Prostate gland (tissue), 2 donors: ENCODE results near the gene TCF7L1. TPM values are rescaled to one million over a fixed set of nuclear protein-coding genes. Genes with fewer than 3 reads are reported as not detected.

Source experiments
- DNase-seq: peaks from one replicate; pipeline ENCODE4 v3.0.0-alpha.2; 2019; ENCODE audit warnings: low spot score
- H3K27ac ChIP-seq, 2 donors: fragments of 200-600 bp; sonication (generic); 2 replicates each; pipeline ENCODE4 v1.5.1; 2017 to 2019
- H3K27me3 ChIP-seq: fragments of 200-600 bp; sonication (generic); replicated peaks from 2 replicates; pipeline ENCODE4 v1.5.1; 2019; ENCODE audit not compliant: insufficient read depth
- H3K36me3 ChIP-seq, 2 donors: fragments of 200-600 bp; sonication (generic); 1 replicate in 1 of 2; 2 replicates in 1 of 2; pipeline versions ENCODE4 v1.5.1 to v1.8.1; 2017 to 2019
- H3K4me1 ChIP-seq: fragments of 200-600 bp; sonication (generic); replicated peaks from 2 replicates; pipeline ENCODE4 v1.5.1; 2019
- H3K4me3 ChIP-seq, 2 donors: fragments of 200-600 bp; sonication (generic); 2 replicates each; pipeline ENCODE4 v1.5.1; 2017 to 2019
- H3K9me3 ChIP-seq: fragments of 200-600 bp; sonication (generic); 2 replicates; pipeline ENCODE4 v1.5.1; 2017
- POLR2A ChIP-seq: fragments of 450-650 bp; IDR thresholded peaks from one replicate; pipeline ENCODE4 v1.6.1; 2016; ENCODE audit warnings: antibody characterized with exemption, mild to moderate bottlenecking
- POLR2AphosphoS5 ChIP-seq: sonication (generic); formaldehyde crosslinking; IDR thresholded peaks from one replicate; pipeline ENCODE4 v1.6.1; 2017; ENCODE audit warnings: antibody characterized with exemption
- WGBS: methylation state at CpG from one replicate; pipeline ENCODE4 v1.1.5; 2018; 5-methylcytosine and 5-hydroxymethylcytosine counted together
- intact Hi-C: fragments of 100-400 bp; cut with DNase I; formaldehyde crosslinking; loops from one replicate; pipeline ENCODE4 v1.14.2; 2022
- total RNA-seq, 2 donors: library from RNA; depleted of rRNA; stranded (reverse); fragments of >200 nt; gene quantifications; one replicate each; pipeline ENCODE4 v1.1.0, GENCODE V29; 2016
- TF ChIP-seq, protein P1 (sequence below), 4 experiments: fragments of 200-600 bp in 2 of 4; fragments of 450-650 bp in 2 of 4; sonication (generic) in 2 of 4; IDR thresholded peaks; 1 replicate in 3 of 4; 2 replicates in 1 of 4; pipeline ENCODE4 v1.5.1; 2016 to 2019; ENCODE audit warnings: antibody characterized with exemption in 4 of 4, mild to moderate bottlenecking in 2 of 4, moderate library complexity in 2 of 4

The TCF7L1 gene
- total RNA-seq, 2 donors from 2014 or later: 2.6 to 7.0 TPM

GRCh38 chr2:85324639-85325465, 191.7 kb downstream of the TCF7L1 start:
- intact Hi-C loops: no loop called here
- Histone ChIP-seq H3K27me3 (no peaks in the 10 kb centered on the region), H3K4me1 (peaks cover 5% of the 10 kb centered on the region), H3K36me3 (peaks cover 8 to 16% of the 10 kb centered on the region in 2 donors), H3K4me3 (peak overlapping the region; percentile 50 to 87), H3K27ac (no peak overlapping the region), H3K9me3 (no peaks in the 10 kb centered on the region)
- WGBS: 42% methylated on average over 10 of the region's 10 CpGs
- no peak for DNase-seq
- TF ChIP-seq POLR2A: no peak
- no peak for TF ChIP-seq POLR2AphosphoS5
- TF ChIP-seq, protein P1, sequence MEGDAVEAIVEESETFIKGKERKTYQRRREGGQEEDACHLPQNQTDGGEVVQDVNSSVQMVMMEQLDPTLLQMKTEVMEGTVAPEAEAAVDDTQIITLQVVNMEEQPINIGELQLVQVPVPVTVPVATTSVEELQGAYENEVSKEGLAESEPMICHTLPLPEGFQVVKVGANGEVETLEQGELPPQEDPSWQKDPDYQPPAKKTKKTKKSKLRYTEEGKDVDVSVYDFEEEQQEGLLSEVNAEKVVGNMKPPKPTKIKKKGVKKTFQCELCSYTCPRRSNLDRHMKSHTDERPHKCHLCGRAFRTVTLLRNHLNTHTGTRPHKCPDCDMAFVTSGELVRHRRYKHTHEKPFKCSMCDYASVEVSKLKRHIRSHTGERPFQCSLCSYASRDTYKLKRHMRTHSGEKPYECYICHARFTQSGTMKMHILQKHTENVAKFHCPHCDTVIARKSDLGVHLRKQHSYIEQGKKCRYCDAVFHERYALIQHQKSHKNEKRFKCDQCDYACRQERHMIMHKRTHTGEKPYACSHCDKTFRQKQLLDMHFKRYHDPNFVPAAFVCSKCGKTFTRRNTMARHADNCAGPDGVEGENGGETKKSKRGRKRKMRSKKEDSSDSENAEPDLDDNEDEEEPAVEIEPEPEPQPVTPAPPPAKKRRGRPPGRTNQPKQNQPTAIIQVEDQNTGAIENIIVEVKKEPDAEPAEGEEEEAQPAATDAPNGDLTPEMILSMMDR (IDR thresholded peaks at IDR 0.05): no peak

- Histone ChIP-seq H3K27ac (no peak overlapping the region), H3K27me3 (no peaks in the 10 kb centered on the region), H3K9me3 (no peaks in the 10 kb centered on the region), H3K36me3 (peaks cover 8 to 16% of the 10 kb centered on the region in 2 donors), H3K4me1 (peaks cover 5% of the 10 kb centered on the region), H3K4me3 (peak overlapping the region; percentile 50 to 87)
- no peak for DNase-seq
- intact Hi-C loops: no loop called here
- no peak for TF ChIP-seq POLR2AphosphoS5
- TF ChIP-seq POLR2A: no peak
- TF ChIP-seq, protein P1 (IDR thresholded peaks at IDR 0.05): no peak
- WGBS: 59% methylated on average over 9 of the region's 9 CpGs
Measured at GRCh38 chr2:85325466-85325811, 192.2 kb downstream of the TCF7L1 start.

GRCh38 chr2:85326406-85327159, 193.4 kb downstream of the TCF7L1 start:
- H3K36me3 ChIP-seq: peaks cover 8 to 16% of the 10 kb centered on the region in 2 donors
- intact Hi-C loops: no loop called here
- peaks cover 5% of the 10 kb centered on the region for H3K4me1 ChIP-seq
- no peaks in the 10 kb centered on the region for H3K9me3 ChIP-seq
- no peak for TF ChIP-seq POLR2AphosphoS5
- no peak for TF ChIP-seq POLR2A
- TF ChIP-seq, protein P1 (IDR thresholded peaks at IDR 0.05): no peak
- DNase-seq: no peak
- peak overlapping the region; percentile 92 to 97 for H3K27ac ChIP-seq
- no peaks in the 10 kb centered on the region for H3K27me3 ChIP-seq
- peak overlapping the region; percentile 50 to 87 for H3K4me3 ChIP-seq
- 14% methylated on average over 32 of the region's 32 CpGs for WGBS

DNA sequence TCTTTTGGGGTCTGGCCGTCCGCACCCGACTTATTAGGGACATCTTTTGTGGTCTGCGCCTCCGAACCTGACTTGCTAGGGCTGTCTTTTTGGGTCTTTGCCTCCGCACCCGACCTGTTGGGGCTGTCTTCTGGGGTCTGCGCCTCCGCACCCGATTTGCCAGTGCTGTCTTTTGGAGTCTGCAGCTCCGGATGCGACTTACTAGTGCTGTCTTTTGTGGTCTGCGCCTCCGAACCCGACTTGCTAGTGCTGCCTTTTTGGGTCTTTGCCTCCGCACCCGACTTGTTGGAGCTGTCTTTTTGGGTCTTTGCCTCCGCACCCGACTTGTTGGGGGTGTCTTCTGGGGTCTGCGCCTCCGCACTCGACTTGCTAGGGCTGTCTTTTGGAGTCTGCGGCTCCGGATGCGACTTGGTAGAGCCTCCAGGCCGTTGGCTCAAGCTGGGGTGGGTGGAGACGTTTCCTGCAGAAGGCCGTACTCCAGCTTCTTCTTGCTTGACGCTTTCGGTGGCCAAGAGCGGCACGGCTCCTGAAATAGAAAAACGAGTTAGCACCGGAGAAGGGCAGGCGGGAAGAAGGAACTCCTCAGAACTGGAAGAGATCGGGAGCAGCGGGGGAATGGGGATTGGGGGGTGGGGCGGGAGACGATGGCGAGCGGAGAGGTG, 194.1 kb downstream of the TCF7L1 start:
- intact Hi-C loops: no loop called here
- WGBS: 2% methylated on average over 41 of the region's 41 CpGs

More for the DNA sequence above, 194.1 kb downstream of the TCF7L1 start:
- Histone ChIP-seq H3K27me3 (no peaks in the 10 kb centered on the region), H3K27ac (peak overlapping the region; percentile 92 to 97), H3K9me3 (no peaks in the 10 kb centered on the region), H3K4me1 (peaks cover 5% of the 10 kb centered on the region), H3K36me3 (peaks cover 2 to 10% of the 10 kb centered on the region in 2 donors), H3K4me3 (peak overlapping the region; percentile 50 to 87)
- peak; percentile 35 for DNase-seq
- TF ChIP-seq POLR2A: no peak
- TF ChIP-seq POLR2AphosphoS5: no peak
- TF ChIP-seq, protein P1 (IDR thresholded peaks at IDR 0.05): no peak
